ENCODE data around the gene ZNRD2. TPM values are rescaled to one million over a fixed set of nuclear protein-coding genes. Genes with fewer than 3 reads are reported as not detected.

ZNRD2 gene
- total and polyA plus RNA-seq, 2 of the 8 experiments (the other 6 are each of a cell fraction or from before 2014, with no cell fraction given): 53.4 to 125 TPM

DNA sequence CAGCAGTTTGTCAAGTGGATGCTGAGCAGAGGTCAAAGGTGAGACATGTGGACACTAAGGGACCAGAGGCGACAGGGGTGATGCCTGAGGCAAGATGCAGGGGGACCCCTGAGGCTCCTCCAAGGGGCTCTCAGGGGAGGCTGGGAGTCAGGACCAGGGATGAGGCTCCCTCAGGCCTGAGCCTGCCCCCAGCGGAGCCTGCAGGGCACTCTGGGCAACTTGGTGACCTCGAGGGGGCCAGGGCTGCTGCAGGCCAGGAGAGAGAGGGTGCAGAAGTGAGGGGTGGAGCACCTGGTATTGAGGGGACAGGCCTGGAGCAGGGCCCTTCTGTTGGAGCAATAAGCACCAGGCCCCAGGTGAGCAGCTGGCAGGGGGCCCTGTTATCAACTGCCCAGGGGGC is 11.7 kb downstream of the ZNRD2 start:
- Histone ChIP-seq H4K8ac (ENCODE audit: extremely low read depth, insufficient read depth, low read length) (no peak overlapping the region; the same call in 1 of the 2 replicates), H4K20me1 (replicated peaks in 1 of 2; ENCODE audit: control insufficient read depth in 1 of 2, insufficient read depth in 2 of 2, low read length in 2 of 2) (peaks cover 0 to 2% of the 10 kb centered on the region in 2 experiments), H4K5ac (ENCODE audit: insufficient read length, low read depth, low read length) (no peak overlapping the region), H3K9me3 (ENCODE audit: insufficient read depth in 2 of 2, low read depth in 1 of 2, low read length in 1 of 2) (no peaks in the 10 kb centered on the region), H4K91ac (replicated peaks; ENCODE audit: insufficient read length, low read length) (no peak overlapping the region), H2AK5ac (ENCODE audit: low read depth, low read length) (no peak overlapping the region), H3K23me2 (ENCODE audit: low read depth, low read length) (peaks cover 3% of the 10 kb centered on the region; the same call in 1 of the 2 replicates), H3K4ac (replicated peaks; ENCODE audit: insufficient read length, low read depth, low read length) (no peak overlapping the region), H3K14ac (ENCODE audit: insufficient read length) (no peak overlapping the region), H3K4me3 (ENCODE audit: extremely low read depth in 1 of 4, insufficient read depth in 2 of 4, low read depth in 3 of 4, low read length in 4 of 4) (no peak overlapping the region), H2AFZ (ENCODE audit: low read length) (no peak overlapping the region), H2BK5ac (ENCODE audit: low read depth, low read length) (no peak overlapping the region), H3K9ac (replicated peaks in 1 of 4; ENCODE audit: extremely low read depth in 1 of 4, low read depth in 3 of 4, low read length in 3 of 4) (no peak overlapping the region), H2BK15ac (ENCODE audit: low read length) (no peak overlapping the region), H2BK20ac (ENCODE audit: low read length) (no peak overlapping the region), H3K79me1 (ENCODE audit: low read depth, low read length) (no peaks in the 10 kb centered on the region), H2BK120ac (replicated peaks; ENCODE audit: low read depth, low read length) (no peak overlapping the region), H3K4me2 (ENCODE audit: insufficient read depth in 1 of 2, low read depth in 2 of 2, low read length in 2 of 2) (no peak overlapping the region), H3K56ac (replicated peaks; ENCODE audit: insufficient read length, low read depth, low read length) (no peak overlapping the region), H3K23ac (ENCODE audit: insufficient read length) (no peak overlapping the region), H3K27ac (ENCODE audit: low read depth, low read length) (no peak overlapping the region), H3K4me1 (replicated peaks in 1 of 4; ENCODE audit: control insufficient read depth in 3 of 4, insufficient read depth in 4 of 4, low read length in 3 of 4) (peaks cover 0 to 12% (median 4%) of the 10 kb centered on the region in 4 experiments; a peak in 5 of 7 replicates), H2BK12ac (ENCODE audit: low read depth, low read length) (no peak overlapping the region), H3K36me3 (ENCODE audit: control insufficient read depth in 2 of 4, insufficient read depth in 4 of 4, low read length in 3 of 4) (no peaks in the 10 kb centered on the region), H3K18ac (ENCODE audit: extremely low read depth, low read length) (no peak overlapping the region), H3K79me2 (ENCODE audit: control insufficient read depth in 1 of 2, insufficient read depth in 2 of 2, low read length in 2 of 2) (no peaks in the 10 kb centered on the region), H3K27me3 (replicated peaks in 1 of 4; ENCODE audit: control insufficient read depth in 3 of 4, extremely low read depth in 1 of 4, insufficient read depth in 3 of 4, low read length in 3 of 4) (peaks cover 20 to 60% (median 46%) of the 10 kb centered on the region in 4 experiments; a peak in 6 of 7 replicates)
- TF ChIP-seq SP2 (IDR thresholded peaks at IDR 0.05; ENCODE audit: low read length) (no peak), EZH2 (IDR thresholded peaks at IDR 0.05; ENCODE audit: low read depth, low read length, severe bottlenecking) (no peak), CREB1 (IDR thresholded peaks at IDR 0.05) (no peak)
- FAIRE-seq (no peak), DNase-seq (ENCODE audit: low read depth in 1 of 2, low spot score in 2 of 2) (no peak)
- ChIA-PET POLR2A (ENCODE audit: partially characterized antibody) (interaction anchor here (1.1 to 2.1 kb wide), 2 partner anchors 18 to 21 kb away, joined by 4 to 5 read pairs; no protein-coding TSS in a partner anchor), CTCF (ENCODE audit: partially characterized antibody) (interaction anchor here (1.0 to 14.5 kb wide), 4 partner anchors 7 to 21 kb away, joined by 3 to 162 read pairs (median 74); partner anchors contain the start of genes FAM89B, KCNK7 and ZNRD2)
- WGBS, 2 experiments (ENCODE audit: extremely low coverage in 1 of 2, insufficient coverage in 1 of 2, insufficient read length in 1 of 2, insufficient replicate concordance in 2 of 2, low coverage in 1 of 2, low lambda C conversion rate in 2 of 2, missing lambda C conversion rate in 1 of 2): 83% methylated on average over 3 of the region's 3 CpGs; no CpG with 5 or more reads in 1 of the 2 experiments
